Stimulated activated CD4-positive, alpha-beta T cell treated with anti-CD3 and anti-CD28 coated beads, TNF-alpha, amount 100 ng/mL, for 4 hours (primary cell): ENCODE data around the gene CADM1.

Experiments
- DNase-seq, 3 experiments: peaks; one replicate each; pipeline ENCODE4 v3.0.0-alpha.2; 2020; ENCODE audit warnings: low read depth in 3 of 3

The CADM1 gene

GRCh38 chr11:115357066-115357465 lies 147.1 kb downstream of the CADM1 start:
- DNase-seq, result no peak

- no peak for DNase-seq
Observed at GRCh38 chr11:115352805-115353485, 151.3 kb downstream of the CADM1 start.

DNA sequence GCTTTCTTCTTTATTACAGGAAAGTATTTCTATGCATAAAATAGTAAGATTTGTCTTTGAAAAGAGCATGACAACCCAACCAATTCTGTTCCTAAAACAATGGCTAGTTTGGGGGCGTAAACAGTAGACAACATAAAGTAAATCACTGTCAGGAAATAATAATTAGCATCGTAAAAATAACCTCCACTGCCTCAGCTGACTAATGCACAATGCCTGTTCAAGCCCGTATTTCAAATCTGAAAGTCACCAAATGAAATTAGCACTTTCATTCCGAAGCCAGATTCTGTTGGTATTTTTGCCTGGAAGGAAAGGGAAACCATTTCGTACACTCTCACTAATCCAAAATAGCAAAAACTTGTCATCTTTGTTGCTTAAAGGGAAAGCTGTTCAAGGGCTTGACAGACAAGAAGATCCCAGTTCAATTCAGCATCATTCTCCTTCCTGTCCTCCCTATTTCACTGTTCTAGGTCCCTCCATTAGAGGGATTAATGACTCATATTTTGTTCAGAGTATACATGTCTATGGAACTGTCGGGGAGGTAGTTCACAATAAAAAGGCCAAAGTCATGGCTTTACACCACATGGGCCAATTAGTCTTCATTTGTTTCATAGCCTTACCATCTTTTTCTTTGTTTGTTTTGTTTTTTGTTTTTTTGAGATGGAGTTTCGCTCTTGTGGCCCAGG lies 154.7 kb downstream of the CADM1 start:
- no peak for DNase-seq

DNA sequence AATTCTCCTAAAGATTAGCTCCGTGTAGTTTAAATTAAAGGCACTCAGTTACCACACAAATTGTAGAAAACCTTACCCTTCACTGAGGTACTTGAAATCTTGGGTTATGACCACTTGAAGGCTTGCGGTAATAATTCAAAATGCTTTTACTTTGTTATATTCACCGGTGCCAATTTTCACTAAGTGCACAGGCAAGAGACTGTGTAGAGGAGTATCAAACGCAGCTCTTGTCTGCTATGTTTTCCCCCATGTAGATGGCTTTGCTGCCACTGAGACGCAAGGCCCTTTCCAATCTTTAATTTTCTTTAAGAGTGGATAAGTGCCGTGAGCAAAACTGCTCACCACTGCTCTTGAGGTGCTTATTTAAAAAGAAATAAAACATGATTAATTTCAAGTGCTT lies 155.8 kb downstream of the CADM1 start:
- no peak for DNase-seq

GRCh38 chr11:115347106-115347505 lies 157.1 kb downstream of the CADM1 start:
- DNase-seq, result no peak

GRCh38 chr11:115345840-115346239 lies 158.4 kb downstream of the CADM1 start:
- DNase-seq, result no peak

GRCh38 chr11:115345361-115345760 lies 158.9 kb downstream of the CADM1 start:
- DNase-seq, result no peak

- DNase-seq, result no peak
Observed at GRCh38 chr11:115344846-115345245, 159.4 kb downstream of the CADM1 start.

DNA sequence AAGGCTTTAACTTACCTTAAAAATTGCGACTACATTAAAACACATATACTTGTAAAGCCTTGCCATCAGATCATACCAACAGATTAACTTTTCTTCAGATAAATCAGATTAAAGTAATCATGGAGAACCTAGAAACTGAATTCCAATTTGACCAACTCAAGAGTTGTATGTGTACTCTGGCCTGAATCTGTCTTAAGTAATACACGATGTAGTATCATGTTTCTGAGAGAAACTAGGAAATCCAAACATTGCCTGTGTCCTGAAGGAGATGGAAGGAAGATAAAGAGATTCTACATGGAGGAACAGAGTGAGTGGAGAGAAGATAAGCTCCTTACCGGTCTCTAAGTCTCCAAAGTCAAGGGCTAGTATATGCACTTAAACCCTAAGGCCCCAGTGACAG lies 162.1 kb downstream of the CADM1 start:
- DNase-seq, result no peak

DNA sequence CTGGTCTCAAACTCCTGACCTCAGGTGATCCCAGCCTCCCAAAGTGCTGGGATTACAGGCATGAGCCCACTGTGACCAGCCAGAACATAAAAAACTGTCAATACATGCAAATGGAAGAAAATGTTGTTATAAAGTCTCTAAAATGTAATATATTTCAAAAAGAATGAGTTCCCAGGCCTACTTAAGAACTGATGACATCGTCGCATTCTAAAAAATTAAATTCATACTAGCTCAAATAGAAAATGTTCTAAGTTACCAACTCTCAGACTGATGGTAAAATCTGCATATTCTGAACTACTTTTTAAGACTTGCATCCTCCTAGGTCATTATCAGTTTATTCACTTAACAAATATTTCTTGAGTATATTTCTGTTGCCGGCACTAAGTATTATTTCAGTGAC lies 163.3 kb downstream of the CADM1 start:
- no peak for DNase-seq

DNA sequence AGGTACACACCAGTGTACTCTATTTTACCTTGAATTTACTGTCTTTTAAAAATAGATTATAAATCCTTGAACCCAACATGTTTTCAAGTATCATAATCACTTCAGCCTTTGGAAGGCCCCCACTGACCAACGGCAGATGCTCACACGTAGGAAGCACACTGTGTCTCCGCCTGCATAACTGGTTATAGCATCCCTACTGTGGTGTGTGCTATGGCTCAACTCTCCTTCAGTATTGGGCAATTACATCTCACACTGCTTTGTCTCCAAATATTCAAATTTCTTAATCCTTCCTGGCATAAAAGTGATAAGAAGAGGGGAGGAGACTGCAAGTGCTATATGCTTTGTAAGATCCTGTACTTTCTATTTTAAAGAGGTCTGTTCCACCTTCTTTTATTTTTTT lies 165.7 kb downstream of the CADM1 start:
- no peak for DNase-seq

GRCh38 chr11:115334932-115335788 lies 169.1 kb downstream of the CADM1 start:
- no peak for DNase-seq

DNA sequence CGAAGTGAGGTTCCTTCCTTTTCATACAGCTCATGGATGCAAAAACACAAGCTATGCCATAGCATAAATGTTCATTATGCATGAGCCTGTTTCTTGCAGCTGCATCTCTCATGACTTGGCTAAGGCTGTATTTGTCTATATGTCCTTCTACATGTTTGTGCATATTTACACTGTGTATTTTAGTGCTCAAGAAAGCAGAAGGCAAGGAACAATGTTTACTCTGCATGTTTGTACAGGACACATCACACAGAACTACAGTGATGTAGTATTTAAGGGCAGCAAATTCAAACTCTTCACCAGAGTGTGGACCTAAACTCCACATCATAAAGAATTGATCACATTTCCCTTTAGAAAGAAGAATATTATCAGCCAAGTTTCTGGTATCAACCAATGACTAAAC lies 170.3 kb downstream of the CADM1 start:
- DNase-seq, result no peak

DNA sequence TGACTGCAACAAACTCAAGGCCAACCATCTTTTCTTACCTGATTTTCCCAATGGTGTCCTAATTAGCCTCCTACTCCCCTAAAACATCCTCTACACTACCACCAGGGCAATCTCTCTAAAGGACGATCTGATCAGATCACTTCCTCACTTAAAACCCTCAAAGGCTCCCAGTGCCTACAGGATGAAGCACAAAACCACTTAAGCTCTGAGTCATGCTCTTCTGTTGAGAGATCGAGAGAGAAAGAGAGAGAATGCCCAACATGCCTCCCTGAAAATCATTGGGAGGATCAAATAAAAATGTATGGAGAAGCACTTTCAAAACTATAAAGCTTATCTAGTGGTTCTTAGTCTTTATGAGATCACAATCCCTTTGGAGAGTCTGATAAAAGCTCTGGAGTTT lies 171.1 kb downstream of the CADM1 start:
- no peak for DNase-seq

- no peak for DNase-seq
Observed at GRCh38 chr11:115330684-115331482, 173.3 kb downstream of the CADM1 start.

DNA sequence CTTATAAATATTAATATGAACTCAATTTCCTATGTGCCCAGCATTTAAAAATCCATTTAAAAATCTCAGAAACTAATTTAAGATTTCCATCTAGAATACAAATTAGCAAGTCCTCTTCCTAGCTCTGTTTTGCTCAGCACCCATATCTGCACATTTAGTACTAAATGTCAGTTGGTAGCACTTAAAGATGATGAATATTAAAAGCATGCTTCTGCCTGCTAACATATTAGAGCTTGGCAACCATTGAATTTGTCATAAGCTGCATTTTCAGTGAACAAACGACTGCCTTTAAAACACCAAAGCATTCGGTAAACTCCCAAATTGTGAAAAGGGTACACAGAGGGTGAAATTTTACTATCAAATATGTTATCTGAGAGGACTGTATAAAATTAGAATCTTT lies 177.7 kb downstream of the CADM1 start:
- DNase-seq, result no peak

GRCh38 chr11:115325523-115325922 lies 178.7 kb downstream of the CADM1 start:
- DNase-seq, result no peak

DNA sequence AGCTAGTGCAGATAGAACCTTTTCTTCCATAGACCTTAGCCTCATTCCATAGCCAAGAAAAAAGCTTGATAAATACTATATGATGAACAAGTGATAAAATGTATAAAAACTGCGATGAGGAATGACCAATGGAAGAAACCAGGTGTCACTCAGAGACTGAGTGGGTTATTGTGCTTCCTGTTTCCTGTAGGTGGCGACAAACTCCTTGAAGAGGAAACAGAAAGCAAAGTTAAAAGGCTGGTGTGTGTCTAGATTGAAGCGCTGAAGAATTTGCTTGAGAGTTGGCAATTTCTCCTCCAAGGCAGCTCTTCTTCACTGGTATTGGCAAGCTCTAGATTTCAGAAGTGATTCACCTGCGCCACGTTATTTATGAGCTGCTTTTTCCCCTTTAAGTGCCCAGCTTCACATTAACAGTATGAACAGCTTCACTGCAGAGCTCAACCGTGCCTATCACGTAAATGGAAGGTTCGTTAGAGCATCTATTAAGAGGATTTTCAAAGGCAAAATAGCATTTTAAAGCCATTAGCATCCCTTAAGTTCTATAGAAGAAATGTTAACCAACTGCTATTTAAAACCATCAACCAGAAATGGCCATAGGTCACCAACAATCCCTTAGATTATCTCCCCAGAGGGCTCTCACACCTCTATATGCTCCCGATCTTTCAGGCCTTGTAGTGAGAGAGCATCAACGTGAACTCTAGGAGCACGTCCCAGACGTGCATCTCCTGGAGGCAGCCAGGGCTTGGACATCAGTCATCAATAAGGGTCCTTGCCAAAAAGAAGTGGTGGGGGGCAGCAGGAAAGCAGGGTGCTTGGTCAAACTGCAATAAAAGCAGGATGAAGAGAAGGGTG lies 179.4 kb downstream of the CADM1 start:
- DNase-seq, result no peak

DNA sequence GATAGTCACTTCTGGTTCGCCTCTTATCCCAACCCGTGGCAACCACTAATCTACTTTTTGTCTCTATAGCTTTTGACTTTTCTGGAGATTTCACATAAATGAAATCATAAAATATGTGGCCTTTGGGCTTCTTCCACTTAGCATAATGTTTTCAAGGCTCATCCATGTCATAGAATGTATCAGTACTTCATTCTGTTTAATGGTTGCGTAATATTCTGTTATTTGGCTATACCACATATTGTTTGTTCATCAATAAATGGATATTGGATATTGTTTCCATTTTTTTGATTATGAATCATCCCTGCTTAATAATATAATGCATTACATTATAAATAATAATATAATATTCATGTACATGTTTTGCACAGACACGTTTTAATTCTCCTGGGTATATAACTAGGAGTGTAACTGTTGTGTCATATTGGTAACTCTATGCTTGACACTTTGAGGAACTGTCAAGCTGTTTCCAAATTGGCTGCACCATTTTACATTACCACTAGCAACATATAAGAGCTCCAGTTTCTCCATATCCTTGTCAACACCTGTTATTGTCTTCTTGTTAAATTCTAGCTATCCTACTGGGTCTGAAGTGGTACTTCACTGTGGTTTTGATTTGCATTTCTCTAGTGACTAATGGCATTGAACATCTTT lies 181.5 kb downstream of the CADM1 start:
- no peak for DNase-seq

GRCh38 chr11:115321605-115322289 lies 182.5 kb downstream of the CADM1 start:
- DNase-seq, result no peak
